GM23248 (cell line): Measurements from ENCODE around the gene SLC5A6.

Source experiments
- EZH2 ChIP-seq: fragments of 200-600 bp; sonication (generic); IDR thresholded peaks from 2 replicates; pipeline ENCODE4 v1.6.1; 2018; ENCODE audit warnings: antibody characterized with exemption, mild to moderate bottlenecking; ENCODE audit not compliant: insufficient read depth, poor library complexity, severe bottlenecking
- EZH2phosphoT487 ChIP-seq: fragments of 200-600 bp; sonication (generic); IDR thresholded peaks from 2 replicates; pipeline ENCODE4 v1.6.1; 2018; ENCODE audit warnings: antibody characterized with exemption, moderate library complexity, mild to moderate bottlenecking, low read depth; ENCODE audit not compliant: insufficient read depth

GRCh38 chr2:27238976-27239375 is 26.9 kb upstream of the SLC5A6 start:
- no peak for TF ChIP-seq EZH2
- TF ChIP-seq EZH2phosphoT487 = no peak
